Measurements from ENCODE around the gene CCL5.

Gene CCL5

DNA sequence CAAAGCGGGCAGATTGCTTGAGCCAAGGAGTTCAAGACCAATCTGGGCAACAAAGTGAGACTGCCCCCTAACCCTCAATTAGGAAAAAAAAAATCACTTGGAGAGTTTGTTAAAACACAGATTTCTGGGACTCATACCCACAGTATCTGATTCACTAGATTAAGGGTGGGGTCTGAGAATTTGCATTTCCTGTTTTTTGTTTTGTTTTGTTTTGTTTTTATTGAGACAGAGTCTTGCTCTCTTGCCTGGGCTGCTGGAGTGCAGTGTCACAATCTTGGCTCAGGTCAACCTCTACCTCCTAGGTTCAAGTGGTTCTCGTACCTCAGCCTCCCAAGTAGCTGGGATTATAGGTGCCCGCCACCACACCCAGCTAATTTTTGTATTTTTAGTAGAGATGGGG lies 12.6 kb downstream of the CCL5 start:
- DNase-seq (ENCODE audit: low spot score) = no peak

GRCh38 chr17:35866341-35866950 lies 13.7 kb downstream of the CCL5 start:
- no peak for DNase-seq (ENCODE audit: low spot score)

GRCh38 chr17:35865412-35866340 lies 14.5 kb downstream of the CCL5 start:
- DNase-seq (ENCODE audit: low spot score) = no peak

DNA sequence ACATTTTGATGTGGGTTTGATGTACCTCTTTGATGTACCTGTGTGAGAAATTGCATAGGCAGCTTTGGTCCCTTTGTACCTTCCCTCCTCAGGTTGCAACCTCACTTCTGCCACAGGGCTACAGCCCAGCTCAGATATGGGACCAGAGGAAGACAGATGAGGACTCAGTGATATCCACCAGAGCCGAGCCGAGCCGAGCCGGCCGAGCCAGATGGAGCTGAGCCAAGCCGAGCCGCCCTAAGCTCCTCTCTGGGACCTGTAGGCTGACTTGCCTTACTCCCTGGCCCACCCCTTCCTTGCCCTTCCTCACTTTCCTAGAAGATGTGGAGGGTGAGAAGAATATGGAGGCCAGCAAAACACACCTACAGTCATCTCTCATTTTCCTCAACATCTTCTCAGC lies 15.3 kb downstream of the CCL5 start:
- DNase-seq (ENCODE audit: low spot score) = no peak

DNA sequence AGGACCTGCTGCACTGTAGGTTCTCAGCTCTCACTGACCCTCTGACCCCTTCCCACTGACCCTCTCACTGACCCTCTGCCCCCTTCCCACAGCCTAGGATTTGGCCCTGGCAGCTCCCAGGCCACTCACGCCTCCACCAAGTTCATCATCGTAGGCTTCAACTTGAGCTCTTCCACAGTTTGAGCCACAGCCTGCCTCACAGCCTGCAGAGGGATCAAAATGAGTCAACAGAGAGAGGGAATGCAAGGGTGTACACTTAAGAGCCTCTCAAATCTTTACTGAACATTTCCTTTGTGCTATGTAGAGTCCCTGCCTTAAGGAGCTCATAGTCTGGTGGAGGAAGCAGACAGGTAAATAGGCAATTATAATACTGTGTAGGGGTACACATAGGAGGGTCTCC lies 23.6 kb downstream of the CCL5 start:
- DNase-seq (ENCODE audit: low spot score) = no peak

DNA sequence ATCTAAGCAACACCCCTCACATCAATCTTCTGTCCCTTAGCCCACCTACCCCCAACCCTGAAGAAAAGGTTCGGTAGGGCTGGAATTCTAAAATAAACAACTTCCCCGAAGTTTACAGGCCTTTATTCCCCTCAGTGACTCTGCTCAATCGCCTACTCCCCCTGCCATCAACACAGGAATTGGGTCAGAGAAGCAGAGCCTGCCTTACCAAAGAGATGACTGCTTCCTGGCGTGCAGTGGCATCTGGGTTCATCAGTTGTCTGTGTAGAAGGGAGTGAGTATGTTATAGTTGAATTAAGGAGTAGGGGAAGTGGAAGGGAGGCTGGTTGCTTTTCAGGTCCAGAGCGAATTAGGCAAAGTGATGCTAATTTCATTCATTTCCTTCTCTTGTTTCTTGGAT lies 24.2 kb downstream of the CCL5 start:
- no peak for DNase-seq (ENCODE audit: low spot score)

- peak; percentile 59 for DNase-seq (ENCODE audit: low spot score)
Measured at GRCh38 chr17:35849469-35850348, 30.5 kb downstream of the CCL5 start.

DNA sequence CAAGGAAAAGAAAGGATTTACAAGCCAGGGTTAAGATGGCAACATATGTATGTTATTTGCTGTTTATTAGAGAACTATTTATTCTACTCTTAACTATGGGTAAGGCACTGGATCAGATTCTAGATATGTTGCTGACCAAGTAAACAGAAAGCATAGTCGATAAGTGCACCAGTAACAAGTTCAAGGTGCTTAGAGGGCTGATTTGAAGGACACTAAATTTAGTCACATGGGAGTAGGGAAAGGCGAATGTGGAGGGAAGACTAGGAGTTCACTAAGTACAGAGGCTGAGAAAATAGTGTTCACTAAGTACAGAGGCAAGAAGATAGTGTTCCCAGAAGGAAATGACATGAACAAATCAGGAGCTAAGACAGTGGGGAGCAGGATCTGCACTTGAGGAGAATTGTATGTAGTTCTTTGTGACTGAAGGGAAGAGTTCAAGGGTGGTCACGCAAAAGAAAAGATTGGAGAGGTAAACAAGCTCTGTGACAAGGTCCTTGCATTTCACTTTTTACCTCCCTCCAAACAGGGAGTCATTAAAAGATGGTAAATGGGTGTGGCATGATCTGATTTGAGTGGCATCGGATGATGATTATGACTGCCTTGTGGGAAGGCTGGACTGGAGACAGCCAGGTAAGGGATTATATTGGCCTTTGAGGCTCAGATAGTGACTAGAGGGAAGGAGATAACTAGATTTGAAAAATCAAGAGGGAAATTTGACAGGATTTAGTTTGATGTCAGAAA lies 32.4 kb downstream of the CCL5 start:
- DNase-seq (ENCODE audit: low spot score) = no peak

DNA sequence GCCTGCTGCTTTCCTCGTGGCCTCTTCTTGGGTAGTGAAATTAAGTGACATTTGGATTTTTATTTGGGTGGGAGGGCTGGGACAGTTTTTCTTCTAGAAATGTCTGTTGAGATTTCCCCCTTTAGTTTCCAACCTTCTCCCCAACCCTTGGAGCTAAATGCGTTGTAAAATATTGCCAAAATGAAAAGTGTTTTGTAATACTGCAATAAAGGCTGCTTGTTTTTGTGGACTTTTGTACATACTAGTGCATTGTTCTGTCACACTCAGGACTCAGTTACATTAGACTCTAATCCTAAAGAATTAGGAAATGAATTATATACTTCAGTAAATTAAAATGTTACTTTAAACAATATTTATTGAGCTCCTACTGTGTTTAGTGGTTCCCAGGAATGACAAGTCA lies 33.2 kb downstream of the CCL5 start:
- DNase-seq (ENCODE audit: low spot score) = no peak

DNA sequence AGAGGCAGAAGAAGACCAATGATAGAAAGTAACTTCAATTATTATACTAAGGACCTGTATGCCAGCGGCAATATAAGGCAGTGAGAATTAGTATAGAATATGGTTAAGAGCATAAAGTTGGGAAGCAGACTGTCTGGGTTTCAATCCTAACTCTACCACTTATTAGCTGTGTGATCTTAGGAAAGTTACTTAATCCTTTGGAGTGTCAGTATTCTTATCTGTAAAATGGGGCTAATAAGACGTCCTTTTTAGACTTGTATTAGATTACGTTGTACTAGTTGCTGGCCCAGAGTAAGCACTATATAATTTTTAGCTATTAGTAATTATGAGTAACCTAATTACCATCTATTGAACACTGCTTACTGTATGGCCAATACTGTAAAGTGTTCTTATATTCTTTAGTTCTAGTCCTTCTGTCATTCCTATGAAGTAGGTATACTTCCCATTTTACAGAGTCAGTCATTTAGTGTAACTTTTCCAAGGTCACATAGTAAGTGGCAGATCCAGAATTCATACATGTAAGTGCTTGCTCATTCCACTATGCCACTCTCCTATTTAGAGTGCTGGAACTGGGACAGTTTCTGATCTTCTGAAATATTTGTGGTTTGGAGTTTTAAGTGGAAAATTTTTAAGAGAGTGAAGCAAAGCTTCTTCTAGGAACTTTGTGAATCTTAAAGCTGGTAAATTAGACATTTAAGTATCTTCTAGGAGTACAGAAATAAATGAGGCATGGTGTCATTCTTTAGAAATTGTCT lies 33.9 kb downstream of the CCL5 start:
- DNase-seq (ENCODE audit: low spot score) = peak; percentile 60

GRCh38 chr17:35844547-35844946 lies 35.6 kb downstream of the CCL5 start:
- no peak for DNase-seq (ENCODE audit: low spot score)

- no peak for DNase-seq (ENCODE audit: low spot score)
Measured at GRCh38 chr17:35843698-35844097, 36.5 kb downstream of the CCL5 start.

- DNase-seq (ENCODE audit: low spot score) = no peak
Measured at GRCh38 chr17:35842239-35842638, 37.9 kb downstream of the CCL5 start.

GRCh38 chr17:35841505-35841904 lies 38.7 kb downstream of the CCL5 start:
- DNase-seq (ENCODE audit: low spot score) = no peak

- no peak for DNase-seq (ENCODE audit: low spot score)
Measured at GRCh38 chr17:35841101-35841500, 39.1 kb downstream of the CCL5 start.

DNA sequence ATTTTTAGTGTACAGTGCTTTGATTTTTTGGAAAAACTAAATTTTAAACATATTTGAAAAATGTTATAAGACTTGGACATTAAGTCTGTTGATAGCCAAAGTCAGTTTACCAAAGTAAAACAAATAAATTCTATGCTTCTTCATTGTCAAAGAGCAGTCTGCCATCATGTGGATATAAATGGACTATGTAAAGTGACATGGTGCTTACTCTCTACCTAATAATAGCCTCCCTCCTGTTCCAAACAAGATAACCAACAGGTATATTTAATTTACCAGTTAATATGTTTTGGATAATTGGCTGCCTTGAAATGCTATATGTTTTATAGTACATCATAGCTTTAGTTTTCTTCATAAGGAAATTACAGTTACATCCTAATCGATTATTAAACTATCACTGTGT lies 55.0 kb downstream of the CCL5 start:
- DNase-seq (ENCODE audit: low spot score) = no peak
